NCI-H187 treated with DMSO at 0.1 percent for 48 hours (cell line): ENCODE data around the gene DNAJC28.
A peak's percentile ranks its signal among the peaks of the same experiment; 100 is the strongest.
"Not testable (repeated sequence)": the region's sequence is repeated elsewhere in the genome, so short reads cannot be mapped to it uniquely, and the experiment has no call there.

ENCODE experiments used
- DNase-seq: peaks from one replicate; lab custom pipeline; 2025; lab: John Stamatoyannopoulos, UW

DNAJC28 gene

DNA sequence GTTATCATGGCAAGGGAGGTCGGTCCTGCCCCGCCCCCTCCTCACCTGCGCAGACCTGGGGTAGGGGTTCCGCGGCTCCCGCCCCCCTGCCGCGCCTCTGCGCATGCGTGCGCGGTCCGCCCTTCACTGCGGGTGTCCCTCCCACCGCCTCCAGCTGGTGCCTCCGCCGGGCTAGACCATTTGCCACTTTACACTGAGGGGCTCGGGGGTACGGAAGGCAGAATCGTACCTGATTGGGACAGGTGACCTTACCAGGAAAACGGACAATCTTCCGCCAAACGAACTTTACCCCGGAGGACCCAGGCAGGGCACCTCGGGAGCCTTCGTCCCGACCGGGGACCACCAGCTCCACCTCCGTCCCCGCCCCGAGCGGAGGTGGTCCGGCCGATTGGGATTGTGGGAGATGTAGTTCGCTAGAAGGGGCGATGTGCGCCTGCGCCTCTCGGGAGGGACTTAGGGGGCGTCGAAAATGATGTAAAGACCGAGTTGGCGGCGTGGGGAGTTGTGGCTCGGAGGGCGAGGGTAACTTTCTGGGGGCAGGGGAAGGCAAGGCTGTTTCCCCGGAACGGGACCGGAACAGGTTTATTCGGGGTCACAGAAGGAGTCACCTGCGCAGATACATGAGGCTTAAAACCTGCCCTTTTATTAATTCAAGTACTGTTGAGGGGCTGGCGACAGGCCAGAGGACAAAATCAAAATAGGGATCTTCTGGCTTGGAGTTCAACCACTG is at the start of gene DNAJC28:
TSS of gene DNAJC28 (minus strand) at position 344 of the 730 bp plus-strand sequence. CDS start 2,323 bp downstream, outside the sequence.
- DNase-seq: peak; percentile 68

- no peak for DNase-seq
Measured at GRCh38 chr21:33541105-33541711, 49.7 kb upstream of the DNAJC28 start.

- no peak for DNase-seq
Measured at GRCh38 chr21:33540711-33541104, 49.2 kb upstream of the DNAJC28 start.

- DNase-seq: no peak
Measured at GRCh38 chr21:33539616-33540015, 48.1 kb upstream of the DNAJC28 start.

- no peak for DNase-seq
Measured at GRCh38 chr21:33537212-33537611, 45.7 kb upstream of the DNAJC28 start.

GRCh38 chr21:33531007-33531406 is 39.5 kb upstream of the DNAJC28 start:
- no peak for DNase-seq

DNA sequence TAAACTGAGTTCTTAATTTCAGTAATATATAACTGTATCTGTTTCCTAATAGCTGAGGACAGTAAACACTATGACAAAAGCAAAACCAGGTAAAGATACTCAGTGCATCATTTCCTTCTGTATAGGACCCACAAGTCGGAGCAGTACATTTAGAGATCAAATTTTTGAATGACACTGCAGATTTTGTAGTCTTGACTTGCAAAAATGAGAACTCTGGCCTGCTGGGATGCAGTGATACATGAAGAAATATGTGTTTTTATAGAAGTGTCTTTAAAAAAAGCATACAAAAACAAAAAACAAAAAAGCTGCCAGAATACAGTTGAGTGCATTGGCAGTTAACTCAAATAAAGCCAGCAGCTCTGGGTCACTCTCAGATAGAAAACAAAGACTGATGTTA is 31.4 kb upstream of the DNAJC28 start:
- no peak for DNase-seq

DNA sequence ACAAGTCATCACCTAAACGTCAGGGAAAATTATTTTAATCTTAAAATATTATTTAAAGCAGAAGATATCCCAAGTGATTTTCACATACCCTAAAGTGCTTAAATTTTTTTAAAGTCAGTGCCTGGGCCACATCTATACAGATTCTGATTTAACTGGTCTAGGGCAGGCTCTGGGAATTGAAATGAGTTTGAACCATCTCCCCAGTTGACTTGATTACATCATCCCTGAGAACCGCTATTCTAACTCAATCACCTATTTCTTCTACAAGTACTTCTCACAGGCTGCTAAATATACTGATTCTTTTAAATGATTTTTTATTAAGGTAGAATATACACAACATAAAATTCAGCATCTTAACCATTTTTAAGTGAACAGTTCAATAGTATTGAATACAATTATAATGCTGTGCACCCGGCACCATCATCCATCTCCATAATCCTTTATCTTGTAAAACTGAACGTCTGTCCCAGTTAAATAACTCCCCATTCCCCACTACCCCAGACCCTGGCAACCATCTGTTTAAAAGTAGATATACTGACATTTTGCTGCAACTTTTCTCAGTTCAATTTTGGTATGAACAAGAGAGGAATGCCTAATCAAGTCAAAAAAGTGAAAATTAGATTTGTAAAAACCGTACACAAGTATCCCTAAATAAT is 30.9 kb upstream of the DNAJC28 start:
- no peak for DNase-seq

- DNase-seq: no peak
Measured at GRCh38 chr21:33518899-33519298, 27.4 kb upstream of the DNAJC28 start.

DNA sequence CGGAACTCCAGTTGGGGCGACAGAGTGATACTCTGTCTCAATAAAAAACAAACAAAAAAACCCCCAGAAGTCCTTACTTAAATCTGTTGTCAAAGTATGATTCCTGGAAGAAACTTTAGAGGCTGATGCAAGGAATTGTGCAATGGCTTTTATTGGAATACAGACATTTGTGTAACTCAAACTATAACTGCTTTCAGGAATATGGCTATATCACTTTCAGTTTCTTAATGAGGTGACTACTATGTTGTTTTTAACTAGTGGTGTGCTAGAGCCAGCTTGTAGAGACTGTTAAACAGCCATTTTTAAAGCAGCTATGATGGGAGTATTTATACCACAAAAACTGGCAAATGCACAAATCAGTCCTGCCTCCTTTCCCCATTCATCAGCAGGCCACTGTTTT is 22.7 kb upstream of the DNAJC28 start:
- no peak for DNase-seq

DNA sequence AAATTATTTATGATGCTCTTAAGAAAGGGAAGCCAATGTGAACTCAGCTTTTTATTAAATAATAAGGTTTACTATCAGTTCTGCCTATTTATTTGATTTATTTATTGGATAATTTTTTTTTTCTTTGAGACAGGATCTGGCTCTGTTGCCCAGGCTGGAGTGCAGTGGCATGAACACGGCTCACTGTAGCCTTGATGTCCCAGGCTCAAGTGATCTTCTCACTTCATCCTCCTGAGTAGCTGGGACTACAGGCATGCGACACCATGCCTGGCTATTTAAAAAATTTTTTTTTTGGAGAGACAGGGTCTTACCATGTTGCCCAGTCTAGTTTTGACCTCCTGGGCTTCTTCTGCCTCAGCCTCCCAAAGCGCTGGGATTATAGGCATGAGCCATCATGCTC is 21.0 kb upstream of the DNAJC28 start:
- DNase-seq: no peak

- no peak for DNase-seq
Measured at GRCh38 chr21:33511639-33512038, 20.1 kb upstream of the DNAJC28 start.

DNA sequence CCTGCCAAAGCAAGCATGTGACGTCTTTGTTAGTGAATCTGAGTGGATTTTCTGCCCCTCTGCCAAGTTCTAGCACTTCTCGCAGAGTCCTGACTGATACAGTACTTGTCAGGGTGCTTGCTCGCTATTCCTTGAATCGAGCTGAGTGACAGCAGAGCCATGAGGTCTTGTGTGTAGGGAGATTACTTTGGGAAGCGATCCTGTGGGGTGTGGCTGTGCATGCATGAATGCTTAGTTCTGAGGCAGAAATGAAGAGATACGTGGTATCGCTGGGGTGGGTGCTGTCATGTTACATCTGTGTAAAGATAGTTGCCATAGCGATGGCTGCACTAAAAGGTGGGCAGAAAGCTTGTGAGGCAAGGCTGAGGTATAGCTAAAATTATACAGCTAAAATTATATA is 19.3 kb upstream of the DNAJC28 start:
- no peak for DNase-seq

DNA sequence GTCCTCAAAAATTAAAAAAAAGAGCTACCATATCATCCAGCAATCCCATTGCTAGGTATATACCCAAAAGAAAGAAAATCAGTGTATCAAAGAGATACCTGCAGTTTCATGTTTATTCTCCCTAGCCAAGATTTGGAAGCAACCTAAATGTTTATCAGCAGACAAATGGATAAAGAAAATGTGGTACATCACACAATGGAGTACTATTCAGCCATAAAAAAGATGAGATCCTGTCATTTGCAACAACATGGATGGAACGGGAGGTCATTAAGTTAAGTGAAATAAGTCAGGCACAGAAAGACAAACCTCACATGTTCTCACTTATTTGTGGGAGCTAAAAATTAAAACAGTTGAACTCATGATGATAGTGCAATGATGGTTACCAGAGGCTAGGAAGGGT is 15.5 kb upstream of the DNAJC28 start:
- DNase-seq: not testable (repeated sequence)

- DNase-seq: no peak
Measured at GRCh38 chr21:33505833-33506232, 14.3 kb upstream of the DNAJC28 start.

- no peak for DNase-seq
Measured at GRCh38 chr21:33496345-33496744, 4.8 kb upstream of the DNAJC28 start.

DNA sequence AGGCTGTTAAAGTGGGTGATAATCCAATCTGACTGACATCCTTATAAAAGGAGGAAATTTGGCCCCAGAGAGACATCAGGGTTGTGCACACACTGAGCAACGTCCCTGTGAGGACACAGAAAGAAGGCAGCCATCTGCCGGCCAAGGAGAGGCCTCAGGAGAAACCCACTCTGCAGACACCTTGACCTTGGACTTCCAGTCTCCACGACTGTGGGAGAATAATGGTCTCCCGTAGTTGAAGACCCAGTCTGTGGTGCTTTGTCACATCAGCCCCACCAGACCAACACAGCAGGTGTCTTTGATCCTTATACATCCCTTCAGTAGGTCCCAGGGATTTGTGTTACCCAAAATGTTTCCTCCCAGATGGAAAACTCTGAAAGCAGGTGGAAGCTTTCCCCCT is 4.2 kb upstream of the DNAJC28 start:
- no peak for DNase-seq

DNA sequence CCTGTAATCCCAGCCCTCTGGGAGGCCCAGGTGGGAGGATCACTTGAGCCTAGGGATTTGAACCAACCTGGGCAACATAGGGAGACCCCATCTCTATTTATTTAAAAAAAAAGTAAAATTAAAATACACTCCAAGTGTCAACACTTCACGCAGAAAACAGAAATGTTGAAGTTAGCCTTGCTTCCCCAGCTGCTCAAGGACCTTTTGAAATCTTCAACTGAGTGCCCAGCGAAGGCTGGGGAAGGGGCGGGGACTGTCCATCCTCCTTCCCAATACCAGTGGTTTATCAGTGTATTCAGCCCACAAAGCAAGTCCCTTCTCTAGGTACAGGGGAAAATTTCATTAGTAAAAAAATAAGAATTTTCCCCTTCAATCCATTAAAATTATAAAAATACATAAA is 2.2 kb upstream of the DNAJC28 start:
- DNase-seq: no peak

DNA sequence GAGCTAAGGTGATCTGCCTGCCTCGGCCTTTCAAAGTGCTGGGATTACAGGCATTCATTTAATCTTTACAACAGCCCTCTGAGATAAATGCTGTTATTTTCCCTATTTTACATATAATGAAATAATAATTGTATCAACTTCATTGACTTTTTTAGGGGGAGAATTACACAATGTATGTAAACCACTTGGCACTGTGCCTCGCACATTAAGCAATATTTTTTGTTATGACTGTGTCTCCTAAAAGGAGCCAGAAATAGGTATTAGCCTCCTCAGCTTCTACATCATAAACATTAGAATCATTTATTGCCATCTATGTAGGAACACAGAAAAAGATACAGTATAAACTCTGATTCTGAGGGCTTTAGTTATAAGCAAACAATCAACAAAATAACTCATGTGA is 1.1 kb upstream of the DNAJC28 start:
- no peak for DNase-seq

DNA sequence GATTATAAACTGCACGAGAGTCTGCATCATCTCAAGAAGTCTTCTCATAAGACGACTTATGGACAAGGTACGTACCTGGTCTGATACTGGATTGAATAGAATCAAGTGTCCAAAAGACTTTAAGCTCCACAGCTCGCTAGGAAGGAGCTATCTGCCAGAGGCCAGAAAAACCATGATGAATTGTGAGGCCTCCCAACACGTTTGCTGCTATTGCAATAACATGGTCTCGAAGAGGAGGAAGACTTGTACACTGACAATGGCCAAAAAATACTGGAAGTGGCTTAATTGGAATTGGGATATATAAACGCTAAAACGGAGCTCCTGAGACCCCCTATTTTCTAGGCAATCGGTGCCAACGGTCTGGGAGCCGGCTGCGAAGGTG is 534 bp downstream of the DNAJC28 start:
- no peak for DNase-seq

DNA sequence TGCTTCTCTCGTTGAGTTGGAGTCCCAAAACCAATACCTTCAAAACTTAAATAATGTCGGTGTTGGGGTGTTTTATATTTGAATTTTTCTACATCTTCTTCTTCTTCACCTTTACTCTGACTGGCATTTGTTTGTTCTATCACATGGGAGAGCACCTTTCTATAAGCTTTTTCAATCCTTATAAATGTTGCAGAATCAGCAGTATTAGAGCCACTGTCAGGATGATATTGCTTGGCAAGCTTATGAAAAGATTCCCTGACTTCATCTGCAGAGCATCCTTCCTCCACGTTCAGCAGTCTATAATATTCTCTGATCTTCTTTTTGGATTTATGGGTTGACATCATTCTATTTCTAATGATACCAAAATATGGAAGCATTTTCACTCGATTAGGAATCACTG is 2.6 kb downstream of the DNAJC28 start:
- no peak for DNase-seq

DNA sequence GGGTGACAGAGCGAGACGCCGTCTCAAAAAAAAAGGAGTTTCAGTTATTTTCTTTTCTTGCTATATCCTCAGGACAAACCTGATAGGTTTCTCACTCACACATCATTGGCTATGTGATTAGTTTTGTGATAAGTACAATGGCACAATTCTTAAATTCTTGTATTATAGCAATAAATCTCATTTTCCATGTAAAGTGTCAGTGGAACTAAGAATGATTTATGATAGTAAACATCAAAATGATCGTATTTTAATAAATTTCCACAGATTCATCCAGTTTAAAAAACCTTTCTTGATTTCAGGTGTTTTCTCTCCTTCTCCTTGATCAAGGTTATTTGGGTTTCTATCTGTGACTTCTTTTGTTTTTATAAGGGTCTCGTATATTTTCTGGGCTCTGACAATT is 3.5 kb downstream of the DNAJC28 start:
- no peak for DNase-seq

GRCh38 chr21:33481314-33481943 is 10.1 kb downstream of the DNAJC28 start:
- no peak for DNase-seq
